GM12878 (cell line): Measurements from ENCODE around the gene CASR. TPM values are rescaled to one million over a fixed set of nuclear protein-coding genes. Genes with fewer than 3 reads are reported as not detected.

ENCODE experiments used
- ATAC-seq: fragments of 200-7000 bp; cut with Tn5 transposase; 3 replicates; pipeline ENCODE4 v1.9.1; 2020; ENCODE audit warnings: mild to moderate bottlenecking, moderate library complexity
- BruUV-seq: library from RNA; stranded (reverse); fragments of 400-500 nt; replicated peaks from 2 replicates; lab custom pipeline; 2021; lab: Mats Ljungman, UMichigan
- CTCF ChIA-PET: fragments of 300-600 bp; sonication (Branson Sonifier 250); formaldehyde crosslinking; extraction: SDS; loops from one replicate; lab custom pipeline; 2021; ENCODE audit warnings: inconsistent platforms; lab: Yijun Ruan, JAX
- POLR2A ChIA-PET: fragments of 350-600 bp; formaldehyde crosslinking; extraction: SDS; loops from one replicate; lab custom pipeline; 2021; ENCODE audit warnings: inconsistent platforms; lab: Charles Lee
- RAD21 ChIA-PET: fragments of 300-600 bp; sonication (Branson Sonifier 250); formaldehyde crosslinking; loops from one replicate; lab custom pipeline; 2023; ENCODE audit warnings: antibody characterized with exemption; ENCODE audit not compliant: unreplicated experiment; lab: Charles Lee
- SMC1A ChIA-PET: fragments of 300-600 bp; sonication (Branson Sonifier 250); formaldehyde crosslinking; loops from one replicate; lab custom pipeline; 2023; ENCODE audit not compliant: unreplicated experiment, uncharacterized antibody; lab: Charles Lee
- DNase-seq: peaks from one replicate; pipeline ENCODE4 v3.0.0-alpha.2; 2011; ENCODE audit warnings: low read depth, low spot score
- FAIRE-seq: peaks from 3 replicates; lab custom pipeline; 2011; peaks lifted over from hg19 to GRCh38; lab: Jason Lieb, UNC
- H2AFZ ChIP-seq: 2 replicates; pipeline ENCODE4 v1.6.0; 2011; ENCODE audit warnings: low read depth, low read length, control low read depth; ENCODE audit not compliant: control insufficient read depth
- H3K27ac ChIP-seq: 2 replicates; pipeline ENCODE4 v1.5.1; 2011; ENCODE audit warnings: control low read depth; ENCODE audit not compliant: control insufficient read depth, insufficient read depth
- H3K27me3 ChIP-seq, 2 experiments: replicated peaks in 1 of 2; 2 replicates each; pipeline versions ENCODE4 v1.6.0 to v1.6.1; 2011; ENCODE audit warnings: low read length in 1 of 2; ENCODE audit not compliant: control insufficient read depth in 2 of 2, insufficient read depth in 2 of 2
- H3K36me3 ChIP-seq, 2 experiments: 2 replicates each; pipeline ENCODE4 v1.5.1; 2011; ENCODE audit warnings: low read length in 1 of 2; ENCODE audit not compliant: control insufficient read depth in 2 of 2, insufficient read depth in 2 of 2
- H3K4me1 ChIP-seq: 2 replicates; pipeline ENCODE4 v1.6.1; 2011; ENCODE audit warnings: mild to moderate bottlenecking, low read length, moderate library complexity, mixed read lengths; ENCODE audit not compliant: control insufficient read depth, insufficient read depth
- H3K4me2 ChIP-seq: 2 replicates; pipeline ENCODE4 v1.6.0; 2011; ENCODE audit warnings: control low read depth; ENCODE audit not compliant: control insufficient read depth, insufficient read depth
- H3K4me3 ChIP-seq: fragments of 200-600 bp; sonication (generic); 2 replicates; pipeline ENCODE4 v1.5.1; 2016
- H3K79me2 ChIP-seq: 2 replicates; pipeline ENCODE4 v1.6.0; 2011; ENCODE audit warnings: low read length; ENCODE audit not compliant: control insufficient read depth, insufficient read depth
- H3K9ac ChIP-seq: 2 replicates; pipeline ENCODE4 v1.8.0; 2011; ENCODE audit warnings: low read length, control low read depth, mixed read lengths; ENCODE audit not compliant: control insufficient read depth, insufficient read depth
- H3K9me3 ChIP-seq: replicated peaks from 3 replicates; pipeline ENCODE4 v1.5.1; 2011; ENCODE audit warnings: mild to moderate bottlenecking, low read length; ENCODE audit not compliant: control insufficient read depth, insufficient read depth
- H4K20me1 ChIP-seq: 2 replicates; pipeline ENCODE4 v1.6.0; 2011; ENCODE audit not compliant: control insufficient read depth, insufficient read depth
- ATF7 ChIP-seq: fragments of 450-650 bp; IDR thresholded peaks from 2 replicates; pipeline ENCODE4 v1.6.1; 2016; ENCODE audit warnings: low read depth, mild to moderate bottlenecking
- CBX3 ChIP-seq: fragments of 200-600 bp; sonication (generic); IDR thresholded peaks from 2 replicates; pipeline ENCODE4 v1.6.1; 2016; ENCODE audit warnings: low read depth, borderline replicate concordance
- CBX5 ChIP-seq: sonication (generic); IDR thresholded peaks from 2 replicates; pipeline ENCODE4 v1.6.1; 2016; ENCODE audit warnings: low read depth, moderate library complexity, mild to moderate bottlenecking, inconsistent platforms
- EZH2 ChIP-seq: IDR thresholded peaks from 2 replicates; pipeline ENCODE4 v1.6.1; 2012; ENCODE audit warnings: low read depth, mild to moderate bottlenecking, control low read depth, inconsistent platforms, low read length, borderline replicate concordance; ENCODE audit not compliant: control insufficient read depth
- FOS ChIP-seq: IDR thresholded peaks from 3 replicates; pipeline ENCODE4 v1.6.1; 2011; ENCODE audit warnings: borderline replicate concordance; ENCODE audit not compliant: insufficient read length; ENCODE audit errors: extremely low read depth
- HDAC6 ChIP-seq: fragments of 200-600 bp; sonication (generic); IDR thresholded peaks from one replicate; pipeline ENCODE4 v1.8.0; 2017; ENCODE audit warnings: antibody characterized with exemption; ENCODE audit not compliant: unreplicated experiment
- JUNB ChIP-seq: IDR thresholded peaks from 2 replicates; pipeline ENCODE4 v1.6.1; 2016; ENCODE audit warnings: antibody characterized with exemption, mild to moderate bottlenecking
- MTA3 ChIP-seq: IDR thresholded peaks from 2 replicates; pipeline ENCODE4 v1.6.1; 2012; ENCODE audit warnings: low read length, inconsistent platforms, borderline replicate concordance
- MYB ChIP-seq: fragments of 150-350 bp; IDR thresholded peaks from 2 replicates; pipeline ENCODE4 v1.6.1; 2014; ENCODE audit warnings: mild to moderate bottlenecking, low read depth, low read length, borderline replicate concordance
- NFYB ChIP-seq: IDR thresholded peaks from 2 replicates; pipeline ENCODE4 v1.6.1; 2011; ENCODE audit warnings: low read depth, mild to moderate bottlenecking, low read length, improper control_type of control experiment, moderate library complexity; ENCODE audit not compliant: insufficient read depth
- NR2F1 ChIP-seq: fragments of 450-650 bp; conservative IDR thresholded peaks from 2 replicates; pipeline ENCODE4 v1.6.1; 2017; ENCODE audit warnings: mild to moderate bottlenecking
- PRDM15 ChIP-seq: fragments of 450-650 bp; formaldehyde crosslinking; IDR thresholded peaks from 2 replicates; pipeline ENCODE4 v1.4.0; 2020; ENCODE audit warnings: mild to moderate bottlenecking, moderate library complexity
- RB1 ChIP-seq: fragments of 450-650 bp; formaldehyde crosslinking; IDR thresholded peaks from 2 replicates; pipeline ENCODE4 v1.6.1; 2017; ENCODE audit warnings: mild to moderate bottlenecking, borderline replicate concordance
- SMC3 ChIP-seq: IDR thresholded peaks from 2 replicates; pipeline ENCODE4 v1.6.1; 2011; ENCODE audit warnings: low read length, improper control_type of control experiment, borderline replicate concordance
- ZNF207 ChIP-seq: fragments of 450-650 bp; IDR thresholded peaks from 2 replicates; pipeline ENCODE4 v1.6.1; 2014; ENCODE audit warnings: antibody characterized with exemption, mild to moderate bottlenecking, borderline replicate concordance
- WGBS: methylation state at CpG from one replicate; pipeline ENCODE4 v1.1.6; 2016; ENCODE audit warnings: low lambda C conversion rate; ENCODE audit not compliant: insufficient replicate concordance, insufficient coverage; ENCODE audit errors: missing lambda C conversion rate; 5-methylcytosine and 5-hydroxymethylcytosine counted together
- in situ Hi-C: fragments of 300-500 bp; cut with MboI; formaldehyde crosslinking; loops from 9 replicates; pipeline ENCODE4 v1.14.3; 2018; ENCODE audit warnings: mixed read lengths
- intact Hi-C: fragments of 100-400 bp; cut with micrococcal nuclease; formaldehyde crosslinking; loops from one replicate; pipeline ENCODE4 v1.14.2; 2022; ENCODE audit not compliant: unreplicated experiment
- polyA plus RNA-seq, 11 experiments: library from polyadenylated mRNA; depleted of rRNA in 4 of 11; unstranded in 6 of 11; stranded (reverse) in 5 of 11; fragments of >200 nt; fragmentation: Nextera tagmentation in 4 of 11; fragmentation: Illumina TruSeq in 1 of 11; extraction: Ambion mirVana in 4 of 11; extraction: Trizol in 1 of 11; gene quantifications; 1 replicate in 1 of 11; 2 replicates in 10 of 11; pipeline versions ENCODE4 v1.2.1 to v1.2.3, GENCODE V29; 2011 to 2016; ENCODE audit warnings: inconsistent platforms in 2 of 11, missing spikeins in 2 of 11, low read depth in 1 of 11
- total RNA-seq, 4 experiments: library from RNA; depleted of rRNA in 3 of 4; stranded (reverse); fragments of >200 nt in 3 of 4; fragmentation: Illumina TruSeq in 1 of 4; extraction: Trizol in 1 of 4; gene quantifications; 2 replicates each; pipeline versions ENCODE4 v1.2.1 to v1.2.3, GENCODE V29; 2013 to 2021
- TF ChIP-seq, protein P1 (sequence below): IDR thresholded peaks from 2 replicates; pipeline ENCODE4 v1.6.1; 2012; ENCODE audit warnings: low read depth, low read length, improper control_type of control experiment
- TF ChIP-seq, protein P2 (sequence below): fragments of 450-650 bp; IDR thresholded peaks from 2 replicates; pipeline ENCODE4 v1.6.1; 2016; ENCODE audit warnings: mild to moderate bottlenecking, moderate library complexity, borderline replicate concordance

CASR gene
- total and polyA plus RNA-seq, 10 of the 15 experiments (the other 5 are each of a cell fraction or from before 2014, with no cell fraction given): 0.04 to 0.37 (median 0.11) TPM

DNA sequence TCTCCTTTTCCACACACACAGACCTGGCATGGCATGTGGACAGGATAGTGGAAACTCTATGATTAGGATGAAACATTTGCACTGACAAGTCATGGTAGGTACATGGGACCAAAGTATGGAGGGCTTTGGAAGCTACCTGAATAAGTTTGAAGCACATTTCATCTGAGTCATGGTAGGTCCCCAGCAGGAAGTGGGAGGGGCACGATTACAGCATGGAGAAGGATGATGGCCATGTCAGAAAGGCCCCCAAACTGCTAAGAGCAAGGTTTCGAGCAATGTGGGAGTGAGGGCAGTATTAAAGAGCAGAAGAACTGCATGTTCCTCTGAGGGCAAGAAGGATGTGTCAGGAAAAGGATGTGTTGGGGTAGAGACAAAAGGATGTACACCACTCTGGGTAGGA is 90.0 kb downstream of the CASR start:
- RAD21 ChIA-PET: interaction anchor here (0.8 to 1.7 kb wide), 12 partner anchors 10 to 180 kb away, joined by 3 to 9 read pairs (median 3); no protein-coding TSS in a partner anchor
- FAIRE-seq (no peak), ATAC-seq (no peak), DNase-seq (no peak)
- H3K4me3 ChIP-seq: no peak overlapping the region
- peaks cover 5% of the 10 kb centered on the region; the same call in 2 of the 3 replicates for H3K9me3 ChIP-seq
- intact Hi-C loops: no loop called here
- SMC1A ChIA-PET: interaction anchor here (0.9 to 1.7 kb wide), 12 partner anchors 8 to 171 kb away, joined by 3 to 9 read pairs (median 4); no protein-coding TSS in a partner anchor
- H3K36me3 ChIP-seq: no peaks in the 10 kb centered on the region
- POLR2A ChIA-PET: interaction anchor here (0.6 kb wide), 1 partner anchor 169 kb away, joined by 3 read pairs; no protein-coding TSS in a partner anchor
- no peaks in the 10 kb centered on the region for H4K20me1 ChIP-seq
- CTCF ChIA-PET: interaction anchor here (1.0 to 1.3 kb wide), 3 partner anchors 15 to 111 kb away, joined by 3 to 6 read pairs (median 3); partner anchors contain the start of gene FAM162A
- no peaks in the 10 kb centered on the region for H3K27me3 ChIP-seq
- no peak overlapping the region for H2AFZ ChIP-seq
- H3K27ac ChIP-seq: no peak overlapping the region
- H3K4me1 ChIP-seq: peaks cover 28% of the 10 kb centered on the region
- no peak overlapping the region for H3K4me2 ChIP-seq
- no peak overlapping the region for H3K9ac ChIP-seq
- BruUV-seq: no TSS peak
- in situ Hi-C loops: no loop called here
- no peaks in the 10 kb centered on the region for H3K79me2 ChIP-seq
- WGBS: 55% methylated on average over 2 of the region's 2 CpGs
- TF ChIP-seq, protein P1, sequence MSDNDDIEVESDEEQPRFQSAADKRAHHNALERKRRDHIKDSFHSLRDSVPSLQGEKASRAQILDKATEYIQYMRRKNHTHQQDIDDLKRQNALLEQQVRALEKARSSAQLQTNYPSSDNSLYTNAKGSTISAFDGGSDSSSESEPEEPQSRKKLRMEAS: no peak
- no peak for TF ChIP-seq ZNF207
- no peak for TF ChIP-seq HDAC6
- no peak for TF ChIP-seq NFYB
- no peak for TF ChIP-seq CBX5
- no peak for TF ChIP-seq CBX3
- no peak for TF ChIP-seq RB1
- TF ChIP-seq JUNB: no peak
- no peak for TF ChIP-seq FOS
- TF ChIP-seq NR2F1: no peak
- no peak for TF ChIP-seq ATF7
- no peak for TF ChIP-seq PRDM15 (CRISPR knock-in tag)
- no peak for TF ChIP-seq MYB
- TF ChIP-seq SMC3: no peak
- TF ChIP-seq MTA3: no peak
- no peak for TF ChIP-seq EZH2
- TF ChIP-seq, protein P2, sequence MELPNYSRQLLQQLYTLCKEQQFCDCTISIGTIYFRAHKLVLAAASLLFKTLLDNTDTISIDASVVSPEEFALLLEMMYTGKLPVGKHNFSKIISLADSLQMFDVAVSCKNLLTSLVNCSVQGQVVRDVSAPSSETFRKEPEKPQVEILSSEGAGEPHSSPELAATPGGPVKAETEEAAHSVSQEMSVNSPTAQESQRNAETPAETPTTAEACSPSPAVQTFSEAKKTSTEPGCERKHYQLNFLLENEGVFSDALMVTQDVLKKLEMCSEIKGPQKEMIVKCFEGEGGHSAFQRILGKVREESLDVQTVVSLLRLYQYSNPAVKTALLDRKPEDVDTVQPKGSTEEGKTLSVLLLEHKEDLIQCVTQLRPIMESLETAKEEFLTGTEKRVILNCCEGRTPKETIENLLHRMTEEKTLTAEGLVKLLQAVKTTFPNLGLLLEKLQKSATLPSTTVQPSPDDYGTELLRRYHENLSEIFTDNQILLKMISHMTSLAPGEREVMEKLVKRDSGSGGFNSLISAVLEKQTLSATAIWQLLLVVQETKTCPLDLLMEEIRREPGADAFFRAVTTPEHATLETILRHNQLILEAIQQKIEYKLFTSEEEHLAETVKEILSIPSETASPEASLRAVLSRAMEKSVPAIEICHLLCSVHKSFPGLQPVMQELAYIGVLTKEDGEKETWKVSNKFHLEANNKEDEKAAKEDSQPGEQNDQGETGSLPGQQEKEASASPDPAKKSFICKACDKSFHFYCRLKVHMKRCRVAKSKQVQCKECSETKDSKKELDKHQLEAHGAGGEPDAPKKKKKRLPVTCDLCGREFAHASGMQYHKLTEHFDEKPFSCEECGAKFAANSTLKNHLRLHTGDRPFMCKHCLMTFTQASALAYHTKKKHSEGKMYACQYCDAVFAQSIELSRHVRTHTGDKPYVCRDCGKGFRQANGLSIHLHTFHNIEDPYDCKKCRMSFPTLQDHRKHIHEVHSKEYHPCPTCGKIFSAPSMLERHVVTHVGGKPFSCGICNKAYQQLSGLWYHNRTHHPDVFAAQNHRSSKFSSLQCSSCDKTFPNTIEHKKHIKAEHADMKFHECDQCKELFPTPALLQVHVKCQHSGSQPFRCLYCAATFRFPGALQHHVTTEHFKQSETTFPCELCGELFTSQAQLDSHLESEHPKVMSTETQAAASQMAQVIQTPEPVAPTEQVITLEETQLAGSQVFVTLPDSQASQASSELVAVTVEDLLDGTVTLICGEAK: no peak
